GM18870 (cell line): ENCODE results near the gene NXPE3.

Experiments
- ATAC-seq: cut with Tn5 transposase; IDR thresholded peaks from one replicate; pipeline ENCODE4 v1.9.1; 2021; ENCODE audit warnings: moderate library complexity; ENCODE audit not compliant: unreplicated experiment

The NXPE3 gene

GRCh38 chr3:101873619-101874018, 94.6 kb downstream of the NXPE3 start:
- no peak for ATAC-seq

GRCh38 chr3:101876142-101876541, 97.1 kb downstream of the NXPE3 start:
- ATAC-seq = no peak
